ENCODE results near the gene ELL2.

The ELL2 gene

GRCh38 chr5:95988877-95989276, 27.2 kb upstream of the ELL2 start:
- Mint-ChIP-seq H3K27me3 (peaks cover 10% of the 10 kb centered on the region), H3K9me3 (no peaks in the 10 kb centered on the region), H3K4me1 (ENCODE audit: low read depth) (no peaks in the 10 kb centered on the region), H3K36me3 (ENCODE audit: low read depth) (no peaks in the 10 kb centered on the region), H3K4me3 (no peak overlapping the region), H3K27ac (no peak overlapping the region)

GRCh38 chr5:95988094-95988493, 26.4 kb upstream of the ELL2 start:
- no peaks in the 10 kb centered on the region for H3K4me1 Mint-ChIP-seq (ENCODE audit: low read depth)
- no peaks in the 10 kb centered on the region for H3K36me3 Mint-ChIP-seq (ENCODE audit: low read depth)
- no peaks in the 10 kb centered on the region for H3K9me3 Mint-ChIP-seq
- no peak overlapping the region for H3K27ac Mint-ChIP-seq
- H3K27me3 Mint-ChIP-seq: peaks cover 9% of the 10 kb centered on the region
- no peak overlapping the region for H3K4me3 Mint-ChIP-seq

DNA sequence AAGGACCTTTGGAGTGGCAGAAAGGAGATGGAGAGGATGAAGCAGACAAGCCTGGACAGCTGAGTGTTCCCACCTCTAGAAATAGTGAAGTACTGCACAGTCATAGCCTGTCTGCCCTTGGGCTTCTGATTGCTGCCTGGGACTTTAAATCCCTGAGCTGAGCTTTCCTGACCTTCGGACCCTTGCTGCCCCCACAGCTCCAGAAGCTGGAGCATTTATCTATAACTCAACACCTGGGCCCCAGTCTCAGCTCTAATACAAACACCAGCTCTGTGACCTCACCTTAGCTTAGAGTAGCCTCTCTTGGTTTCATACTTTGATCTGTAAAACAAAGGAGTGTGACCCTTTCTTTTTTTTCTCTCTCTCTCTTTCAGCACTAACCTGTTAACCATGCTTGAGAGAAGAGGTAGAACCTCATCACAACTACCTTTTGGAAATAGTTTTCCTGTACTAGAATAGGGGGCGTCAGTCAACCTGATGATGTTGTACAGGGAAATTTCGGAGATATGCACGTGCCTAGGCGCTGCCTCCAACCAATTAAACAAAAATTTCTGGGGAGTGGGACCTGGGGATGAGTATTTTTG, 25.4 kb upstream of the ELL2 start:
- H3K9me3 Mint-ChIP-seq: no peaks in the 10 kb centered on the region
- no peaks in the 10 kb centered on the region for H3K4me1 Mint-ChIP-seq (ENCODE audit: low read depth)
- peaks cover 5% of the 10 kb centered on the region for H3K27me3 Mint-ChIP-seq
- no peaks in the 10 kb centered on the region for H3K36me3 Mint-ChIP-seq (ENCODE audit: low read depth)
- no peak overlapping the region for H3K27ac Mint-ChIP-seq
- no peak overlapping the region for H3K4me3 Mint-ChIP-seq

DNA sequence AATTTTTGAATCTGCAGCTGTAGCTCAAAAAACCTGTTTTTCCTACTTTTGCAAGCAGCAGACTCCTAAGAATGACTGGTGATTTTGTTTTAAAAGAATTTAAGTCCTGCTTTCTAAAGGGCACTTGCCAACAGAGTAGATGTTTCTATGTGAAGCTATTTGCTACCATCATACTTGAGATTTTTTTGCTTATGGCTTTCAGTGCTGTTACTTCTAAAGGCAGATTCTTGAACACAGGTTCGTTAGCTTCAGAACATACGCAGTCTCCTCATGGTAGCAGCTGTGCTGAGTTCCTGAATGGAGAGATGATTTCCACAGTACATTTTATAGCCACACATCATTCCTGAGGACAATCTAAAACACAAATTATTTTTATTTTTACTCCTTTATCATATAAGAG, 24.4 kb upstream of the ELL2 start:
- Mint-ChIP-seq H3K36me3 (ENCODE audit: low read depth) (no peaks in the 10 kb centered on the region), H3K4me3 (no peak overlapping the region), H3K4me1 (ENCODE audit: low read depth) (no peaks in the 10 kb centered on the region), H3K9me3 (no peaks in the 10 kb centered on the region), H3K27me3 (peaks cover 2% of the 10 kb centered on the region), H3K27ac (no peak overlapping the region)

- Mint-ChIP-seq H3K4me1 (ENCODE audit: low read depth) (no peaks in the 10 kb centered on the region), H3K9me3 (no peaks in the 10 kb centered on the region), H3K4me3 (no peak overlapping the region), H3K27ac (no peak overlapping the region), H3K36me3 (ENCODE audit: low read depth) (no peaks in the 10 kb centered on the region), H3K27me3 (no peaks in the 10 kb centered on the region)
These were observed 23.6 kb upstream of the ELL2 start for GRCh38 chr5:95985249-95985648.

GRCh38 chr5:95984287-95984938, 22.8 kb upstream of the ELL2 start:
- no peak overlapping the region for H3K27ac Mint-ChIP-seq
- H3K36me3 Mint-ChIP-seq (ENCODE audit: low read depth): no peaks in the 10 kb centered on the region
- H3K27me3 Mint-ChIP-seq: peaks cover under 1% of the 10 kb centered on the region
- no peaks in the 10 kb centered on the region for H3K9me3 Mint-ChIP-seq
- no peaks in the 10 kb centered on the region for H3K4me1 Mint-ChIP-seq (ENCODE audit: low read depth)
- no peak overlapping the region for H3K4me3 Mint-ChIP-seq

GRCh38 chr5:95983509-95983908, 21.9 kb upstream of the ELL2 start:
- H3K27me3 Mint-ChIP-seq: peaks cover 8% of the 10 kb centered on the region
- H3K9me3 Mint-ChIP-seq: no peaks in the 10 kb centered on the region
- no peak overlapping the region for H3K27ac Mint-ChIP-seq
- no peak overlapping the region for H3K4me3 Mint-ChIP-seq
- H3K36me3 Mint-ChIP-seq (ENCODE audit: low read depth): no peaks in the 10 kb centered on the region
- H3K4me1 Mint-ChIP-seq (ENCODE audit: low read depth): no peaks in the 10 kb centered on the region

DNA sequence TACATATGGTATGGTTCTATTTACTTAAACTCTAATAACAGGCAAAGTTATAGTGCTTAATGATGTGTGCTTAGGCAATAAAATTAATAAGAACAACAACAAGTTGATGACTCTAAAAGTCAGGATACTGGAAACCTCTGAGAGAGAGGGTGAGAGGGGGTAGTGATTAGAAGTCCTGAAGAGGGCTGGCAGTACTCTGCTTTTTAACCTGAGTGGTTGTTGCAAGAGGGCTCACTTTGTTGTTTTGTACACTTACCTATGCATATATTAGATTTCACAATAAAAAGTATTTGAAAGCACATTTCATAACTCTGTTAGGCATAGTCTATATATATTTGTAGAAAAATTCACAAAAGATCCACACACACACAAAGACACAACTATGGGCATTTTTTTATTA, 21.4 kb upstream of the ELL2 start:
- peaks cover 8% of the 10 kb centered on the region for H3K27me3 Mint-ChIP-seq
- no peak overlapping the region for H3K27ac Mint-ChIP-seq
- no peaks in the 10 kb centered on the region for H3K4me1 Mint-ChIP-seq (ENCODE audit: low read depth)
- H3K4me3 Mint-ChIP-seq: no peak overlapping the region
- no peaks in the 10 kb centered on the region for H3K9me3 Mint-ChIP-seq
- no peaks in the 10 kb centered on the region for H3K36me3 Mint-ChIP-seq (ENCODE audit: low read depth)

DNA sequence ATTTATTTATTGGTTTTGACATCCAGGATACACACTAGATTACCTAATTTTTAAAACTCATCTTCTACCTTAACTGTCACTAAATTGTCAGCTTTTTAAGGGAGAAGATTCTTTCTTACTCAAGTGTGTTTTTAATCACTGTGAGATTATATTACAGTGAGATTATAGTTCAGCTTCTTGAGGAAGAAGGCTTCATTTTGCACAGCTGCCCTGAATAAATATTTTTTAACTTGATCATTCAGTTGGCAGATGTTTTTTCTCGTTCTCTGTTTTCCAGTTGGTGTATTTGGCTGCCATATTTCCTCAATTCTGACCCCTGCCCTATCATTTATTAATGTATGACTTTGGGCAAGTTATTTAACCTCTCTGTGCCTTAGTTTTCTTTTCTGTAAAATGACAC, 15.0 kb upstream of the ELL2 start:
- peaks cover 10% of the 10 kb centered on the region for H3K4me1 Mint-ChIP-seq (ENCODE audit: low read depth)
- H3K9me3 Mint-ChIP-seq: no peaks in the 10 kb centered on the region
- H3K4me3 Mint-ChIP-seq: no peak overlapping the region
- peaks cover 24% of the 10 kb centered on the region for H3K27me3 Mint-ChIP-seq
- H3K36me3 Mint-ChIP-seq (ENCODE audit: low read depth): peaks cover 5% of the 10 kb centered on the region
- H3K27ac Mint-ChIP-seq: no peak overlapping the region

- H3K9me3 Mint-ChIP-seq: no peaks in the 10 kb centered on the region
These were observed 14.1 kb upstream of the ELL2 start for GRCh38 chr5:95975703-95976102.

GRCh38 chr5:95973793-95974325, 12.2 kb upstream of the ELL2 start:
- Mint-ChIP-seq H3K36me3 (ENCODE audit: low read depth) (peaks cover 5% of the 10 kb centered on the region), H3K4me3 (no peak overlapping the region), H3K4me1 (ENCODE audit: low read depth) (peaks cover 10% of the 10 kb centered on the region), H3K27ac (no peak overlapping the region), H3K27me3 (peaks cover 18% of the 10 kb centered on the region), H3K9me3 (no peaks in the 10 kb centered on the region)

More at GRCh38 chr5:95975703-95976102, 14.1 kb upstream of the ELL2 start:
- Mint-ChIP-seq H3K4me3 (no peak overlapping the region), H3K27me3 (peaks cover 24% of the 10 kb centered on the region), H3K27ac (no peak overlapping the region), H3K4me1 (ENCODE audit: low read depth) (peaks cover 10% of the 10 kb centered on the region), H3K36me3 (ENCODE audit: low read depth) (peaks cover 5% of the 10 kb centered on the region)

- no peak overlapping the region for H3K4me3 Mint-ChIP-seq
- no peaks in the 10 kb centered on the region for H3K9me3 Mint-ChIP-seq
- peaks cover 11% of the 10 kb centered on the region for H3K27me3 Mint-ChIP-seq
- no peak overlapping the region for H3K27ac Mint-ChIP-seq
- peaks cover 10% of the 10 kb centered on the region for H3K4me1 Mint-ChIP-seq (ENCODE audit: low read depth)
- H3K36me3 Mint-ChIP-seq (ENCODE audit: low read depth): peaks cover 5% of the 10 kb centered on the region
These were observed 10.5 kb upstream of the ELL2 start for GRCh38 chr5:95972196-95972595.

- no peaks in the 10 kb centered on the region for H3K9me3 Mint-ChIP-seq
- peaks cover 10% of the 10 kb centered on the region for H3K4me1 Mint-ChIP-seq (ENCODE audit: low read depth)
- H3K4me3 Mint-ChIP-seq: no peak overlapping the region
- H3K36me3 Mint-ChIP-seq (ENCODE audit: low read depth): peaks cover 5% of the 10 kb centered on the region
- H3K27ac Mint-ChIP-seq: no peak overlapping the region
- peaks cover 10% of the 10 kb centered on the region for H3K27me3 Mint-ChIP-seq
These were observed 8.7 kb upstream of the ELL2 start for GRCh38 chr5:95970359-95970704.

DNA sequence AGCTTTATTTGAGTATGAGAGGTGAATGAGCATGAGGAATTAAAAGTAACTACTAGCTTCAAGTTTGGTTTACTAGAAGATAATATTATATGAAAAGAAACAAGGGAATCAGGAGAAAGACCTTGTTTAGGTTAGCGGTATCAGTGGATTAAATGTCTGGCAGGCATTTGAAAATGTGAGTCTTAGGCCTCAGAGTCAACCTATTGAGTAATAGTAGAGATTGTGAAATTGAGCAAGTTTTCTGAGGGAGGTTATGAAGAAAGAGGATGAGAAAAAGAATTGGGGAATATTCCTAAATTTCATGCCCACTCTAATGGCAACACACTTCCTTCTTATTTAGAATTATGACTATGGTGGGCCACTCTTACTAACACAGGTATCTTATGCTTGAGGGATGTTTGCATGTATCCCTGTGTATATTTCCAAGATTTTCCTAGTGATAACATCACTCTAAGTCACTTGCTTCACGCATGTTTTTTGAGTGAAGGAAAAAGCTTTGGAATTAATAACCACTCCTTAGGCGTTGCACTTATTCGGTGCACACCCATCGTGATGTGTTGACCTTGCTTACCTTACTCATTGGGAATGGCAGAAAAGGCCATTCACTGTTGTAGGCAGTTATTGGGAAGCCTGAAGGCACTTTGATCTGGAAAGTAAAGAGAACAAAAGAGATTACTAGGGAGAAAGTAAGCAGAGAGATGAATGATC, 8.2 kb upstream of the ELL2 start:
- H3K27ac Mint-ChIP-seq: no peak overlapping the region
- peaks cover 11% of the 10 kb centered on the region for H3K4me1 Mint-ChIP-seq (ENCODE audit: low read depth)
- H3K27me3 Mint-ChIP-seq: peaks cover 10% of the 10 kb centered on the region
- H3K36me3 Mint-ChIP-seq (ENCODE audit: low read depth): peaks cover 5% of the 10 kb centered on the region
- H3K9me3 Mint-ChIP-seq: no peaks in the 10 kb centered on the region
- H3K4me3 Mint-ChIP-seq: no peak overlapping the region

DNA sequence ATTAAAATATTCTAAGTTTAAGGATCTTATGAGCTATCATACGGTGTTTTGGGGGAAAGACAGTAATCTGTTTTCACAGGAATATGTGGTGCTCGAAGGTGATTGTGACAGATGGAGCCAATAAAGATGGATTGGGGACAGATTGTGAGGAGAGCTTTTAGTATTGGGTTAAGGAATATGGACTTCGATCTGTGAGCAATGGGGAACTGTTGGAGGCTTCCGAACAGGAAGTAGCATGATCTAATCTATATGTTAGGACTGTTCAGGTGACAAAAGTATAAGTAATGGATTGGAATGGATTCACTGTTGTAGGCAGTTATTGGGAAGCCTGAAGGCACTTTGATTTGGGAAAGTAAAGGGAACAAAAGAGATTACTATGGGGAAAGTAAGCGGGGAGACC, 7.4 kb upstream of the ELL2 start:
- peaks cover 5% of the 10 kb centered on the region for H3K36me3 Mint-ChIP-seq (ENCODE audit: low read depth)
- H3K4me3 Mint-ChIP-seq: no peak overlapping the region
- H3K9me3 Mint-ChIP-seq: no peaks in the 10 kb centered on the region
- H3K27ac Mint-ChIP-seq: no peak overlapping the region
- H3K27me3 Mint-ChIP-seq: peaks cover 10% of the 10 kb centered on the region
- peaks cover 15% of the 10 kb centered on the region for H3K4me1 Mint-ChIP-seq (ENCODE audit: low read depth)

Data from stimulated activated naive CD8-positive, alpha-beta T cell treated with anti-CD3 and anti-CD28 coated beads, Interleukin-15, Interleukin-2, amounts not matched to agents 100 ng/mL and 50 ng/mL, for 24 hours (primary cell).